H1 (cell line): ENCODE results near the gene MYRIP. TPM values are rescaled to one million over a fixed set of nuclear protein-coding genes. Genes with fewer than 3 reads are reported as not detected.

Source experiments
- CTCF ChIA-PET: fragments of 300-600 bp; sonication (Branson Sonifier 250); formaldehyde crosslinking; loops from one replicate; lab custom pipeline; 2021; ENCODE audit not compliant: partially characterized antibody; lab: Charles Lee
- POLR2A ChIA-PET: fragments of 300-600 bp; sonication (Branson Sonifier 250); formaldehyde crosslinking; loops from one replicate; lab custom pipeline; 2021; ENCODE audit warnings: inconsistent platforms; ENCODE audit not compliant: partially characterized antibody; lab: Charles Lee
- DNase-seq, 2 experiments: peaks; one replicate each; pipeline versions ENCODE4 v3.0.0 to v3.0.0-alpha.2; 2010 to 2022; ENCODE audit warnings: low spot score in 2 of 2, low read depth in 1 of 2, mixed read lengths in 1 of 2
- FAIRE-seq: peaks from 2 replicates; lab custom pipeline; 2011; peaks lifted over from hg19 to GRCh38; lab: Jason Lieb, UNC
- H2AFZ ChIP-seq: 2 replicates; pipeline ENCODE4 v1.8.1; 2012; ENCODE audit warnings: low read length, inconsistent platforms
- H2AK5ac ChIP-seq: 2 replicates; pipeline ENCODE4 v1.6.1; 2013; ENCODE audit warnings: low read depth, low read length
- H2BK120ac ChIP-seq: replicated peaks from 2 replicates; pipeline ENCODE3; 2013; ENCODE audit warnings: low read depth, low read length, inconsistent platforms
- H2BK12ac ChIP-seq: 2 replicates; pipeline ENCODE4 v1.6.1; 2013; ENCODE audit warnings: low read depth, low read length
- H2BK15ac ChIP-seq: 2 replicates; pipeline ENCODE4 v1.6.1; 2013; ENCODE audit warnings: low read length
- H2BK20ac ChIP-seq: 2 replicates; pipeline ENCODE4 v1.6.1; 2013; ENCODE audit warnings: low read length
- H2BK5ac ChIP-seq: 2 replicates; pipeline ENCODE4 v1.6.1; 2013; ENCODE audit warnings: low read depth, low read length
- H3K14ac ChIP-seq: 2 replicates; pipeline ENCODE4 v1.6.1; 2013; ENCODE audit warnings: inconsistent platforms; ENCODE audit not compliant: insufficient read length
- H3K18ac ChIP-seq: 2 replicates; pipeline ENCODE4 v1.6.1; 2013; ENCODE audit warnings: low read length; ENCODE audit errors: extremely low read depth
- H3K23ac ChIP-seq: 2 replicates; pipeline ENCODE4 v1.6.1; 2013; ENCODE audit warnings: inconsistent platforms; ENCODE audit not compliant: insufficient read length
- H3K23me2 ChIP-seq: 2 replicates; pipeline ENCODE4 v1.6.1; 2013; ENCODE audit warnings: low read depth, low read length
- H3K27ac ChIP-seq: 2 replicates; pipeline ENCODE4 v1.6.1; 2011; ENCODE audit warnings: low read depth, low read length, inconsistent platforms
- H3K27me3 ChIP-seq, 4 experiments: replicated peaks in 1 of 4; 1 replicate in 1 of 4; 2 replicates in 3 of 4; pipeline versions ENCODE4 v1.6.1 to v1.8.1; 2011 to 2013; ENCODE audit warnings: low read length in 3 of 4, mild to moderate bottlenecking in 3 of 4, inconsistent platforms in 2 of 4, mixed read lengths in 2 of 4, moderate library complexity in 1 of 4; ENCODE audit not compliant: control insufficient read depth in 3 of 4, insufficient read depth in 3 of 4; ENCODE audit errors: extremely low read depth in 1 of 4
- H3K36me3 ChIP-seq, 4 experiments: 2 replicates each; pipeline versions ENCODE4 v1.6.1 to v1.8.1; 2011 to 2013; ENCODE audit warnings: mild to moderate bottlenecking in 4 of 4, low read length in 3 of 4, moderate library complexity in 2 of 4, control low read depth in 1 of 4, inconsistent platforms in 1 of 4; ENCODE audit not compliant: insufficient read depth in 4 of 4, control insufficient read depth in 2 of 4
- H3K4ac ChIP-seq: replicated peaks from 2 replicates; pipeline ENCODE3; 2013; ENCODE audit warnings: low read length, low read depth, mixed read lengths, inconsistent platforms; ENCODE audit not compliant: insufficient read length
- H3K4me1 ChIP-seq, 4 experiments: replicated peaks in 1 of 4; 1 replicate in 1 of 4; 2 replicates in 3 of 4; pipeline versions ENCODE4 v1.6.1 to v1.8.1; 2011 to 2013; ENCODE audit warnings: low read length in 3 of 4, inconsistent platforms in 2 of 4, mixed read lengths in 1 of 4; ENCODE audit not compliant: insufficient read depth in 4 of 4, control insufficient read depth in 3 of 4
- H3K4me2 ChIP-seq, 2 experiments: 2 replicates each; pipeline versions ENCODE4 v1.6.1 to v1.8.1; 2011 to 2013; ENCODE audit warnings: low read depth in 2 of 2, low read length in 2 of 2, control low read depth in 1 of 2, inconsistent platforms in 1 of 2, mild to moderate bottlenecking in 1 of 2; ENCODE audit not compliant: insufficient read depth in 1 of 2
- H3K4me3 ChIP-seq, 4 experiments: fragments of 200-600, 300-600 bp in 1 of 4; sonication (generic), shearing (Covaris generic), sonication (Bioruptor Twin) in 1 of 4; 2 replicates each; pipeline versions ENCODE4 v1.5.1 to v1.8.1; 2011 to 2016; ENCODE audit warnings: low read length in 4 of 4, low read depth in 3 of 4, control low read depth in 2 of 4, inconsistent platforms in 2 of 4, mild to moderate bottlenecking in 2 of 4, mixed read lengths in 1 of 4, moderate library complexity in 1 of 4; ENCODE audit not compliant: insufficient read depth in 2 of 4; ENCODE audit errors: extremely low read depth in 1 of 4
- H3K56ac ChIP-seq: replicated peaks from 2 replicates; pipeline ENCODE3; 2013; ENCODE audit warnings: low read depth, mild to moderate bottlenecking, mixed read lengths, low read length, inconsistent platforms; ENCODE audit not compliant: insufficient read length
- H3K79me1 ChIP-seq: 2 replicates; pipeline ENCODE4 v1.6.1; 2013; ENCODE audit warnings: low read depth, low read length, control low read depth
- H3K79me2 ChIP-seq, 2 experiments: 2 replicates each; pipeline versions ENCODE4 v1.6.1 to v1.8.1; 2012 to 2013; ENCODE audit warnings: low read length in 2 of 2, mild to moderate bottlenecking in 2 of 2, inconsistent platforms in 1 of 2; ENCODE audit not compliant: insufficient read depth in 2 of 2, control insufficient read depth in 1 of 2
- H3K9ac ChIP-seq, 4 experiments: replicated peaks in 1 of 4; 1 replicate in 1 of 4; 2 replicates in 3 of 4; pipeline versions ENCODE4 v1.6.1 to v1.8.1; 2011 to 2013; ENCODE audit warnings: low read depth in 3 of 4, low read length in 3 of 4, control low read depth in 2 of 4, mild to moderate bottlenecking in 2 of 4, moderate library complexity in 2 of 4, inconsistent platforms in 1 of 4; ENCODE audit errors: extremely low read depth in 1 of 4
- H3K9me3 ChIP-seq, 2 experiments: 2 replicates each; pipeline versions ENCODE4 v1.6.1 to v1.8.1; 2012 to 2013; ENCODE audit warnings: mild to moderate bottlenecking in 2 of 2, moderate library complexity in 2 of 2, control low read depth in 1 of 2, inconsistent platforms in 1 of 2, low read depth in 1 of 2, low read length in 1 of 2, mixed read lengths in 1 of 2; ENCODE audit not compliant: insufficient read depth in 2 of 2
- H4K20me1 ChIP-seq, 2 experiments: replicated peaks in 1 of 2; 2 replicates each; pipeline versions ENCODE3 to v1.8.1; 2011 to 2013; ENCODE audit warnings: inconsistent platforms in 2 of 2, low read length in 2 of 2, mild to moderate bottlenecking in 1 of 2; ENCODE audit not compliant: insufficient read depth in 2 of 2, control insufficient read depth in 1 of 2
- H4K5ac ChIP-seq: 2 replicates; pipeline ENCODE4 v1.6.1; 2013; ENCODE audit warnings: low read length, low read depth, mixed read lengths, inconsistent platforms; ENCODE audit not compliant: insufficient read length
- H4K8ac ChIP-seq: 2 replicates; pipeline ENCODE4 v1.8.0; 2013; ENCODE audit warnings: mild to moderate bottlenecking, moderate library complexity, low read length, inconsistent platforms; ENCODE audit not compliant: insufficient read depth; ENCODE audit errors: extremely low read depth
- H4K91ac ChIP-seq: replicated peaks from 2 replicates; pipeline ENCODE3; 2013; ENCODE audit warnings: low read length, mixed read lengths, inconsistent platforms; ENCODE audit not compliant: insufficient read length
- CBX5 ChIP-seq: fragments of 300-800, 300-1000 bp; sonication (generic); IDR thresholded peaks from 2 replicates; pipeline ENCODE4 v1.7.1; 2016; ENCODE audit warnings: antibody characterized with exemption, low read length, low read depth
- GABPA ChIP-seq: IDR thresholded peaks from 2 replicates; pipeline ENCODE4 v1.6.1; 2011; ENCODE audit warnings: mild to moderate bottlenecking, low read length, moderate library complexity, borderline replicate concordance; ENCODE audit not compliant: insufficient read depth
- WGBS, 2 experiments: shearing (Covaris generic) in 1 of 2; methylation state at CpG; one replicate each; pipeline versions ENCODE4 v1.1.6 to v1.1.7; 2013 to 2015; ENCODE audit warnings: low lambda C conversion rate in 2 of 2, mixed read lengths in 2 of 2, inconsistent platforms in 1 of 2, low coverage in 1 of 2, missing lambda C conversion rate in 1 of 2; ENCODE audit not compliant: insufficient replicate concordance in 2 of 2, insufficient coverage in 1 of 2, insufficient read length in 1 of 2; ENCODE audit errors: extremely low coverage in 1 of 2, missing lambda C conversion rate in 1 of 2; 5-methylcytosine and 5-hydroxymethylcytosine counted together
- polyA plus RNA-seq, 7 experiments: library from polyadenylated mRNA; depleted of rRNA in 3 of 7; stranded (reverse) in 5 of 7; unstranded in 2 of 7; fragments of >200 nt in 5 of 7; fragments of 200-250 nt in 2 of 7; gene quantifications; 1 replicate in 5 of 7; 2 replicates in 1 of 7; 4 replicates in 1 of 7; pipeline versions ENCODE4 v1.2.1 to v1.2.3, GENCODE V29; 2011 to 2013; ENCODE audit warnings: missing spikeins in 2 of 7, mixed read lengths in 2 of 7
- total RNA-seq: library from RNA; stranded (reverse); fragmentation: NEBNext Ultra II Directional; extraction: Animal tissue kit (Norgen Biotek cat#: 25700); gene quantifications from 2 replicates; pipeline ENCODE4 v1.2.1, GENCODE V29; 2021

Gene MYRIP
- total and polyA plus RNA-seq, 2 of the 8 experiments (the other 6 are each of a cell fraction or from before 2014, with no cell fraction given) = 0.54 to 4.3 TPM

- no peak overlapping the region for H2BK15ac ChIP-seq
- no peak overlapping the region for H2BK12ac ChIP-seq
- 84% methylated on average over 10 of the region's 13 CpGs; no CpG with 5 or more reads in 1 of the 2 experiments for WGBS, 2 experiments
- H2BK5ac ChIP-seq = no peak overlapping the region
- TF ChIP-seq GABPA (no peak), CBX5 (no peak)
- no peak overlapping the region for H3K23ac ChIP-seq
- H3K27ac ChIP-seq = no peak overlapping the region
- no peak overlapping the region for H3K56ac ChIP-seq
- no peaks in the 10 kb centered on the region for H3K36me3 ChIP-seq
- H4K91ac ChIP-seq = no peak overlapping the region
- no peaks in the 10 kb centered on the region for H3K27me3 ChIP-seq
- no peak overlapping the region for H2AK5ac ChIP-seq
- H2BK20ac ChIP-seq = no peak overlapping the region
- DNase-seq (no peak), FAIRE-seq (no peak)
- no peak overlapping the region for H3K4ac ChIP-seq
- H3K4me3 ChIP-seq = no peak overlapping the region
- no peak overlapping the region for H3K18ac ChIP-seq
- H3K9me3 ChIP-seq = no peaks in the 10 kb centered on the region
- H3K4me2 ChIP-seq = no peak overlapping the region
- H4K20me1 ChIP-seq = peaks cover 0 to 2% of the 10 kb centered on the region in 2 experiments
- ChIA-PET POLR2A (interaction anchor here (1.3 to 2.5 kb wide), 2 partner anchors 120 to 122 kb away, joined by 4 to 7 read pairs; no protein-coding TSS in a partner anchor), CTCF (interaction anchor here (0.5 to 15.7 kb wide), 8 partner anchors 9 to 666 kb away, joined by 3 to 290 read pairs (median 4); partner anchors contain the start of gene EIF1B)
- no peaks in the 10 kb centered on the region for H3K23me2 ChIP-seq
- H2BK120ac ChIP-seq = no peak overlapping the region
- no peaks in the 10 kb centered on the region for H3K79me1 ChIP-seq
- H4K8ac ChIP-seq = peak overlapping the region; percentile 65; the same call in 1 of the 2 replicates
- no peaks in the 10 kb centered on the region for H3K79me2 ChIP-seq
- H2AFZ ChIP-seq = no peak overlapping the region
- H3K4me1 ChIP-seq = peaks cover 0 to 7% (median 4%) of the 10 kb centered on the region in 4 experiments; a peak in 4 of 7 replicates
- no peak overlapping the region for H3K9ac ChIP-seq
- no peak overlapping the region for H4K5ac ChIP-seq
- no peak overlapping the region for H3K14ac ChIP-seq
Measured at GRCh38 chr3:40190056-40190455, 380.6 kb downstream of the MYRIP start.
